SK-N-SH (cell line): ENCODE measurements around the gene XAGE5. TPM values are rescaled to one million over a fixed set of nuclear protein-coding genes. Genes with fewer than 3 reads are reported as not detected.

Experiments
- CTCF ChIA-PET: fragments of 300-600, 350-600 bp; formaldehyde crosslinking; extraction: SDS; loops from one replicate; lab custom pipeline; 2021; lab: Yijun Ruan, JAX
- POLR2A ChIA-PET: fragments of 350-600 bp; sonication (Branson Sonifier 250); formaldehyde crosslinking; extraction: SDS; loops from one replicate; lab custom pipeline; 2020; ENCODE audit warnings: antibody characterized with exemption, inconsistent platforms; lab: Yijun Ruan, JAX
- DNase-seq: peaks from one replicate; pipeline ENCODE4 v3.0.0; 2012
- H2AFZ ChIP-seq: fragments of 200-600 bp; sonication (generic); 2 replicates; pipeline ENCODE4 v1.8.1; 2016; ENCODE audit warnings: antibody characterized with exemption, mild to moderate bottlenecking, low read depth
- H3F3A ChIP-seq: fragments of 200-600 bp; sonication (generic); replicated peaks from 2 replicates; pipeline ENCODE3; 2016; ENCODE audit warnings: antibody characterized with exemption, mild to moderate bottlenecking; ENCODE audit not compliant: insufficient read depth
- H3K27ac ChIP-seq, 2 experiments: fragments of 200-500 bp in 1 of 2; fragments of 200-600 bp in 1 of 2; sonication (Bioruptor generic) in 1 of 2; sonication (generic), shearing (Covaris generic) in 1 of 2; 2 replicates each; pipeline versions ENCODE4 v1.5.1 to v1.6.1; 2014 to 2016; ENCODE audit warnings: low read depth in 2 of 2, inconsistent platforms in 1 of 2, low read length in 1 of 2, mild to moderate bottlenecking in 1 of 2, mixed read lengths in 1 of 2
- H3K27me3 ChIP-seq: fragments of 200-600 bp; sonication (generic), shearing (Covaris generic); 2 replicates; pipeline ENCODE4 v1.6.1; 2016; ENCODE audit warnings: mixed run types; ENCODE audit not compliant: insufficient read depth
- H3K36me3 ChIP-seq, 2 experiments: fragments of 200-500 bp in 1 of 2; fragments of 200-600 bp in 1 of 2; sonication (Bioruptor generic) in 1 of 2; sonication (generic) in 1 of 2; replicated peaks in 1 of 2; 2 replicates each; pipeline versions ENCODE3 to v1.5.1; 2014 to 2016; ENCODE audit warnings: low read length in 1 of 2, mild to moderate bottlenecking in 1 of 2; ENCODE audit not compliant: insufficient read depth in 2 of 2, control insufficient read depth in 1 of 2
- H3K4me1 ChIP-seq, 2 experiments: fragments of 200-500 bp in 1 of 2; fragments of 200-600 bp in 1 of 2; sonication (Bioruptor generic) in 1 of 2; sonication (generic), shearing (Covaris generic) in 1 of 2; 2 replicates each; pipeline versions ENCODE4 v1.5.1 to v1.6.1; 2014 to 2016; ENCODE audit warnings: low read depth in 1 of 2, low read length in 1 of 2, mixed run types in 1 of 2; ENCODE audit not compliant: insufficient read depth in 2 of 2, control insufficient read depth in 1 of 2
- H3K4me2 ChIP-seq: fragments of 200-600 bp; sonication (generic), shearing (Covaris generic); 2 replicates; pipeline ENCODE4 v1.6.1; 2017; ENCODE audit warnings: mixed run types
- H3K4me3 ChIP-seq, 2 experiments: fragments of 200-500 bp in 1 of 2; fragments of 200-600 bp in 1 of 2; sonication (Bioruptor generic) in 1 of 2; sonication (generic), shearing (Covaris generic) in 1 of 2; 2 replicates each; pipeline versions ENCODE4 v1.5.1 to v1.8.1; 2014 to 2016; ENCODE audit warnings: low read depth in 2 of 2, inconsistent platforms in 1 of 2, low read length in 1 of 2, mild to moderate bottlenecking in 1 of 2, mixed read lengths in 1 of 2, moderate library complexity in 1 of 2
- H3K79me2 ChIP-seq: fragments of 200-600 bp; sonication (generic); 2 replicates; pipeline ENCODE4 v1.8.1; 2017; ENCODE audit warnings: mild to moderate bottlenecking; ENCODE audit not compliant: insufficient read depth
- H3K9ac ChIP-seq: fragments of 200-600 bp; sonication (generic); 2 replicates; pipeline ENCODE4 v1.6.1; 2017; ENCODE audit warnings: mixed run types
- H3K9me2 ChIP-seq: fragments of 200-600 bp; sonication (generic); 2 replicates; pipeline ENCODE4 v1.6.1; 2017; ENCODE audit warnings: mixed run types
- H3K9me3 ChIP-seq: fragments of 200-600 bp; sonication (generic); 2 replicates; pipeline ENCODE4 v1.6.1; 2017; ENCODE audit warnings: mixed run types, mild to moderate bottlenecking, moderate library complexity
- H4K20me1 ChIP-seq: fragments of 200-600 bp; sonication (generic); 2 replicates; pipeline ENCODE4 v1.6.1; 2017; ENCODE audit warnings: mild to moderate bottlenecking, mixed run types; ENCODE audit not compliant: insufficient read depth
- CHD2 ChIP-seq: fragments of 150-350 bp; IDR thresholded peaks from 2 replicates; pipeline ENCODE4 v1.6.1; 2018; ENCODE audit warnings: low read length; ENCODE audit not compliant: partially characterized antibody
- ELF1 ChIP-seq: IDR thresholded peaks from 2 replicates; pipeline ENCODE4 v1.4.0; 2012
- EZH2phosphoT487 ChIP-seq: fragments of 200-600 bp; sonication (generic); IDR thresholded peaks from 2 replicates; pipeline ENCODE4 v1.6.1; 2017; ENCODE audit warnings: low read depth, mixed run types, mild to moderate bottlenecking, antibody characterized with exemption, moderate library complexity, borderline replicate concordance
- FOSL2 ChIP-seq: IDR thresholded peaks from 2 replicates; pipeline ENCODE4 v1.4.0; 2012; ENCODE audit warnings: low read depth, mild to moderate bottlenecking, moderate library complexity, borderline replicate concordance
- GABPA ChIP-seq: IDR thresholded peaks from 2 replicates; pipeline ENCODE4 v1.4.0; 2012; ENCODE audit warnings: low read depth, mild to moderate bottlenecking
- MEF2A ChIP-seq: IDR thresholded peaks from 2 replicates; pipeline ENCODE4 v1.4.0; 2012; ENCODE audit warnings: low read depth, borderline replicate concordance
- MXI1 ChIP-seq: IDR thresholded peaks from 2 replicates; pipeline ENCODE4 v1.6.1; 2012; ENCODE audit warnings: mild to moderate bottlenecking, low read depth, low read length, improper control_type of control experiment
- NFIC ChIP-seq: IDR thresholded peaks from 2 replicates; pipeline ENCODE4 v1.4.0; 2012; ENCODE audit warnings: borderline replicate concordance
- NRF1 ChIP-seq: IDR thresholded peaks from 2 replicates; pipeline ENCODE4 v1.6.1; 2012; ENCODE audit warnings: low read depth, mild to moderate bottlenecking, low read length
- PBX3 ChIP-seq: IDR thresholded peaks from 2 replicates; pipeline ENCODE4; 2012
- RAD21 ChIP-seq: IDR thresholded peaks from 2 replicates; pipeline ENCODE4 v1.6.1; 2012; ENCODE audit warnings: mild to moderate bottlenecking, low read length
- REST ChIP-seq: IDR thresholded peaks from 2 replicates; pipeline ENCODE4 v1.6.1; 2012; ENCODE audit warnings: mild to moderate bottlenecking, low read depth, low read length, moderate library complexity
- SIN3A ChIP-seq: IDR thresholded peaks from 2 replicates; pipeline ENCODE4 v1.6.1; 2012; ENCODE audit warnings: low read depth, mild to moderate bottlenecking, low read length, moderate library complexity, borderline replicate concordance
- SMC3 ChIP-seq: IDR thresholded peaks from 2 replicates; pipeline ENCODE4 v1.6.1; 2012; ENCODE audit warnings: low read depth, low read length, improper control_type of control experiment
- TCF12 ChIP-seq: IDR thresholded peaks from 2 replicates; pipeline ENCODE4 v1.4.0; 2012
- ZBTB33 ChIP-seq: IDR thresholded peaks from 2 replicates; pipeline ENCODE4 v1.4.0; 2012; ENCODE audit warnings: low read depth, borderline replicate concordance
- WGBS: methylation state at CpG from one replicate; pipeline ENCODE4 v1.1.6; 2017; ENCODE audit warnings: low lambda C conversion rate; 5-methylcytosine and 5-hydroxymethylcytosine counted together
- polyA plus RNA-seq, 3 experiments: library from polyadenylated mRNA; depleted of rRNA; stranded (reverse); fragments of >200 nt; gene quantifications; 2 replicates each; pipeline ENCODE4 v1.2.3, GENCODE V29; 2012

The XAGE5 gene
- polyA plus RNA-seq, 1 of the 3 experiments (the other 2 are of a cell fraction), result not detected

GRCh38 chrX:52821079-52821760 is 10.1 kb downstream of the XAGE5 start:
- H3K27me3 ChIP-seq, result peaks cover 34% of the 10 kb centered on the region
- no peak for TF ChIP-seq FOSL2
- no peak for TF ChIP-seq CHD2
- TF ChIP-seq MXI1, result no peak
- TF ChIP-seq NFIC, result no peak
- TF ChIP-seq TCF12, result no peak
- TF ChIP-seq ZBTB33, result no peak
- TF ChIP-seq NRF1, result no peak
- no peak for TF ChIP-seq REST
- TF ChIP-seq RAD21, result no peak
- TF ChIP-seq GABPA, result no peak
- no peak for TF ChIP-seq EZH2phosphoT487
- no peak for TF ChIP-seq MEF2A
- TF ChIP-seq SMC3, result no peak
- TF ChIP-seq ELF1, result no peak
- no peak for TF ChIP-seq SIN3A
- TF ChIP-seq PBX3, result no peak
- H3K9me3 ChIP-seq, result no peaks in the 10 kb centered on the region
- H3K4me3 ChIP-seq, result no peak overlapping the region
- ChIA-PET CTCF (no interaction called here), POLR2A (no interaction called here)
- H3K27ac ChIP-seq, result no peak overlapping the region
- no peaks in the 10 kb centered on the region for H4K20me1 ChIP-seq
- no peak overlapping the region for H2AFZ ChIP-seq
- no peaks in the 10 kb centered on the region for H3K9me2 ChIP-seq
- no peaks in the 10 kb centered on the region for H3K36me3 ChIP-seq
- WGBS, result 21% methylated on average over 11 of the region's 11 CpGs
- H3K9ac ChIP-seq, result no peak overlapping the region
- H3K4me1 ChIP-seq, result no peaks in the 10 kb centered on the region
- H3K79me2 ChIP-seq, result no peaks in the 10 kb centered on the region
- DNase-seq, result no peak
- H3F3A ChIP-seq, result no peaks in the 10 kb centered on the region
- no peak overlapping the region for H3K4me2 ChIP-seq
